CD4-positive, alpha-beta T cell treated with Interleukin-1 beta for 1 hour (primary cell): Measurements from ENCODE around the gene PTK7.
"Not testable (repeated sequence)": the region's sequence is repeated elsewhere in the genome, so short reads cannot be mapped to it uniquely, and the experiment has no call there.

Experiments
- DNase-seq, 2 donors: peaks; one replicate each; pipeline ENCODE4 v3.0.0-alpha.2; 2020 to 2022

PTK7 gene

DNA sequence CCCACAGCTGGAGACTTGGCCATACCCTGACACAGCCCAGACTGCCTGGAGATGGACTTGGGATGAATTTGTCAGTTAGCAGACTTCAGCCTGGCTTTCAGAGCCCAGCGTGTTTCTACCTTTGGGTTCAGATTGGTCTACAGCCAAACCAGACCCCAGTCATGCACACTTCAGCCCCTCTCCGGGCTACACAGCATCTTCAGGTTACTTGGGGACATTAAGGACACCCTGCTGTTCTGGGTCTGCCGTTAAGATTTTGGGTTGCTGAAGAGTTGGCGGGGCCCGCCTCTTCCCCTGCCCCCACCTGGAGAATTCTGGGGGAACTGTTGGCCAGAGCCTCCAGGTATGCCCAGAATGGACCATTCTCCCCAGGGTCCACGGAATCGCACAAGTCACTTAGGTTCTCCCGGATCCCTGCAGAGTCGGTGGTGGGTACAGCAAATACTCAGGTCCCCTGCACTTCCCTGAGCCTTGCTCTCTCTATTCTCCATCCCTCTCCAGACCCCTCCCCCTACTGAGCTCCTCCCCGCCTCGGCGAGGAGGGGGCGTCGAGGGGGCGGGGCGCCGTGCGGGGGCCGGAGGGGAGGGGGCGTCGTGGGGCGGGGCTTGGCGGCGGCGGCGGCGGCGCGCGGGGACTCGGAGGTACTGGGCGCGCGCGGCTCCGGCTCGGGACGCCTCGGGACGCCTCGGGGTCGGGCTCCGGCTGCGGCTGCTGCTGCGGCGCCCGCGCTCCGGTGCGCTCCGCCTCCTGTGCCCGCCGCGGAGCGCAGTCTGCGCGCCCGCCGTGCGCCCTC lies at the start of gene PTK7:
TSS of gene PTK7 (plus strand) at position 645 of the 794 bp plus-strand sequence. CDS start 175 bp downstream, outside the sequence.
- DNase-seq = peak in 1 of 2 donors; percentile 6

DNA sequence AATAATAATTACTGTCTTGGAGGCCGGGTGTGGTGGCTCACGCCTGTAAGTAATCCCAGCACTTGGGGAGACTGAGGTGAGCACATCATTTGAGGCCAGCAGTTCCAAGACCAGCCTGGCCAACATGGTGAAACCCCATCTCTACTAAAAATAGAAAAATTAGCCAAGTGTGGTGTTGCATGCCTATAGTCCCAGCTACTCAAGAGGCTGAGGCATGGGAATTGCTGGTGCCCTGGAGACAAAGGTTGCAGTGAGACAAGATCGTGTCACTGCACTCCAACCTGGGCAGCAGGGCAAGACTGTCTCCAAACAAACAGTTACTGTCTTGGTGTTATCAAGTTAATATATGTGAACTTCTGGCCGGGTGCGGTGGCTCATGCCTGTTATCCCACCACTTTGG lies 49.7 kb upstream of the PTK7 start:
- DNase-seq = no peak

DNA sequence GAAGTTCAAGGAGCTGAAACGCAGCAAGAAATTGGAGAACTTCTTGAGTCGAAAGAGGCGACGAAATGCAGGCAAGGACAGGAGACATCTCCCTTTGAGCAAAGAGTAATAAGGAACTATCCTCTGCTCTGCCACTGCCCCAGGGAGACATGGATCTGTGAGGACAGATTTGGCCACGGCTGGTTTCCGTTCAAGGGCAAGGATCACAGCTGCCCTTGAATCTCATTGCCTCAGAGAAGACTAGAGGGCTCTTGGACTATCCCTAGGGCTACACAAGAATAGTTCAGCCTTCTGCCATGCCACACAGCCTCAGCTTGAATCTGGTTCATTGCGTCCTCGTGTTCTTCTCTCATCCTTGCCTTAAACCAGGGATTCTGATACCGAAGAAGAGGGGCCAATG lies 47.0 kb upstream of the PTK7 start:
- no peak for DNase-seq

GRCh38 chr6:43032326-43032725 lies 43.8 kb upstream of the PTK7 start:
- no peak for DNase-seq

DNA sequence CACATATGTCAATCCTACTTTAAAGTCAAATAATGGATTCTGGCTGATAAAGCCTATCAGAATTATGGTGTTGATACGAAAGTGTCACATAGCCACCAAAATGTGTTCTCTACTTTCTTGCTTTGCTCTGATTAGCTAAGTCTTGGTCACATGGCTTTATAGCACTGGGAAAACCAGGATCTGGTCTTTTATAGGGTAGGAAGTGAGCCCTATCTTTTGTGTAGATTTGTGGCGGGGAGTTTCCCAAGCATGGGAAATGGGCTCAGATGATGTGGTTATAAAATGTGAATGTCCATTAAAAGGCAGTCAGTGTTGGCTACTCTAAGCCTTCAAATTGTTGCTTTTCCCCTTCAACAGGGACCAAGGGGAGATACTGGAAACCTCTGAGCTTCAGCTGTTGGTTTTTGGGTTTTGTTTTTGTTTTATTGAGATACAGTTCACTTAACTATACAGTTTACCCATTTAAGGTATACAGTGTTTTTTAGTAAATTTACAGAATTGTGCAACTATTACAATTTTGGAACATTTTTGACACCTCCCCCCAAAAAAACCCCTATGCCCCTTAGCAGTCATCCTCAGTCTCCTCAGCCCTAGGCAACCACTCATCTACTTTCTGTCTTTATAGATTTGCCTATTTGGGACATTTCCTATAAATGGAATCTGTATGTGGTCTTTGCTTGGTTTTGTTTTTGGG lies 42.5 kb upstream of the PTK7 start:
- DNase-seq = no peak

GRCh38 chr6:43034190-43034525 lies 42.0 kb upstream of the PTK7 start:
- DNase-seq = no peak

GRCh38 chr6:43035495-43036194 lies 40.5 kb upstream of the PTK7 start:
- DNase-seq = no peak

DNA sequence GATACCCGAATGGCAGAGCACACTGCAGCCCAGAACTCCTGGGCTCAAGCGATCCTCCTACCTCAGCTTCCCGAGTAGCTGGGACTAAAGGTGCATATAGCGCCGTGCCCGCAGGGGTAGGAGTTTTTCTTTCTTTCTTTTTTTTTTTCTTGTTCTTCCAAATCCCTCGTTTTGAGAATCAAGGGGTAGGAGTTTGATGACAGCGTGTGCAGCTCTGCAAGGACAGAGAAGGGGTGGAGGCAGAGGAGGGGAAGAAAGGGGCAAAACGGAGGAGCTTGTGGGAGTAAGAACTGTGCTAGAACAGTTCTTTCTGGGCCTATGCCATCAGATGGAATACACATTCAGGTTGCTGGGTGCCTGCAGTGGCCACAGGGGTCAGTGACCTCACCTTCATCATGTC lies 39.4 kb upstream of the PTK7 start:
- no peak for DNase-seq

GRCh38 chr6:43037197-43037596 lies 38.9 kb upstream of the PTK7 start:
- no peak for DNase-seq

DNA sequence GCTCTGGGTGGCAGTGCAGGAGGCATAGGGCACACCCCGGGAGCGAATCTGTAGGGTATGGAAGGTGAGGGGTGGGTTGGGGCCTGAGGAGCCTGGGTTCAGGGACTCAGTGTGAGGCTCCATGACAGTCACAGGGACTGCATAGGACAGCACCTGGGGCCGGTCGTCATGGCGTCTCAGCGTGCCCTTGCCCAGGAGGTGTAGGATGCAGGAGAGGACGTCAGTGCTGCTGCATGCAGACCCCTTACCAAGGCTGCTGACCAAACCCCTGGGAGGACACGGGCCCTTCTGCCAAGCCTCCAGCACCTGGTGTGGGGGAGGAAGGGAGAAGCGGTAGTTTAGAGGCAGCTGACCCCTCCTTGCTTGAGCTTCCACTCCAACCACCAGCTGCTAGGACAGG lies 38.4 kb upstream of the PTK7 start:
- no peak for DNase-seq

DNA sequence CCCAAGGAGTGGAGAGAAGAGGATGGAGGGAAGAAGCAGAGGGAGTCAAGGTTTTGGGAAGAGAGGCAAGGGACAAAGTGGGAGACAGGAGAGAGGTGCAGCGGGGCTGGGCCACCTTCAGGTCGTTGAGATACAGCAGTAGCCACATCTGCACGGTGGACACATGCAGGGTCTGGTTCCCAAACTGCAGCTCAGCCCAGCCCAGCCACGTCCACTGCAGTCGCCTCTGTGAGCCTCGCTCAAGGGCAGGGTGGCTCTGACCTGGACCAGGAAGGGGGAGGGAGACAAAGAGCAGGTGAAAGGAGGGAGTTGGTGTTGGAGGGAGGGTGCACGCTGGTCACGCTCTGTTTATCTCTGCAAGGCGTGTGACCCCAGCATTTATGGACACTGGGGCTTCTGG lies 37.4 kb upstream of the PTK7 start:
- DNase-seq = no peak

GRCh38 chr6:43040542-43041257 lies 35.4 kb upstream of the PTK7 start:
- DNase-seq = no peak

GRCh38 chr6:43041475-43041874 lies 34.6 kb upstream of the PTK7 start:
- not testable (repeated sequence) for DNase-seq

- no peak for DNase-seq
Measured at GRCh38 chr6:43043310-43043709, 32.8 kb upstream of the PTK7 start.

DNA sequence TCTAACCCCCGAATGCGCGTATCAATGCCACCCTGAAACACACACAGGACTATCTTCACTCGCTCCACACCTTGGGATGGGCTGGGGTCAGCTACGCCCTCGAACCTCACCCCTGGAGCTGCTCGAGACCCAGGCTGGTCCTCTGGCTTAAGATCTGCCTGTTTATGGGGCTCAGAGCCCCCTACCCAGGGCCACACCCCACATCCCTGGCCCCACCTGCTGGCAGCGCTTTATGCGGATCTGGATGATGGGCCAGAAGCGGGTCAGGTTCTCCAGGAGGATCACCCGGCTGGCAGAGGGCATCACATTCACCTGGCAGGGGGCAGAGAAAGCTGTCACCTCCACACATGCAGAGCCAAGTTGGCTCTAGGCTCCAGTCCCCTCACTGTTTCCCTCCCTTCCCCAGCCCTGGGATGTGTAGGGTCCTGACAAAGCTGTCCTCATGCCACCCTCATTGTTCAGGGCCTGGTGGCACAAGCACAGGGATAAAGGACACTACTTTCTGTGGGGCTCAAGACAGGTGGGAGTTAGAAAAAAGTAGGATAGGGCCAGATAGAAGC lies 30.7 kb upstream of the PTK7 start:
- no peak for DNase-seq

DNA sequence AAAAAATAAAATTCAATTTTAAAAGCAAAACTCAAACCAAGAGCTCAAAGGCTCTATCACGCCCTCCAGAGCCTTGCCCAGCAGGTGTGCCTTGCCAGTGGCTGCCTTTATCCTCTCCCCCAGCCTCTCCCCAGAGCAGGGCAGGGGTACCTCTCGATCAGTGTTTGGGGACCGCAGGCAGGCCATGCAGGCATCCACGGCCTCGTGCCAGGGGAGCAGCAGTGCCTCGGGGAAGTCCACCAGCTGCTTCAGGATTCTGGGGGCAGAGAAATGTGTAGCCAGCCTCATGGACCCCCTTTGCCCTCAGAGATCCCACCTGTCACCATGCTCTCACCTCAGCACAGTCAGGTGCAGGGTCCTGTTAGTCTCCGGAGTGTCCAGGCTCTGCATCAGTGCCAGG lies 28.1 kb upstream of the PTK7 start:
- no peak for DNase-seq

DNA sequence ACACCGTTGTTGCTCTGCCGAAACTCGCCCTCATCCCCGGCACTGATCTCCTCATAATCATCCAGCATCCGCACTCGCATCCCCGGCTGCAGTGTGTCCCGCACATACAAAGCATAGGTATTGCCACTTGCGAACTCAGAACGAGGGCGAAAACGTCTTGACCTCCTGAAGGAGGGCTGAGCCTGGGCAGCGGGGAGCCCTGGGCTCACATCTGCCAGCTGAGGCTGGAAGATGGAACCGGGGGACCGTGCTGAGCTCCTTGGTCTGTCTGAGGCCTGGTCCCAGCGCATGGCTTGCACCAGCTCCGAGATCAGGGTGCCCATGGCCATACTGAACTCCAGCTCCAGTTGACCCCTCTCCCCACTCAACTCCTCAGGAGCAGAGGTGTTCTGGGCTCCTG lies 25.1 kb upstream of the PTK7 start:
- no peak for DNase-seq

DNA sequence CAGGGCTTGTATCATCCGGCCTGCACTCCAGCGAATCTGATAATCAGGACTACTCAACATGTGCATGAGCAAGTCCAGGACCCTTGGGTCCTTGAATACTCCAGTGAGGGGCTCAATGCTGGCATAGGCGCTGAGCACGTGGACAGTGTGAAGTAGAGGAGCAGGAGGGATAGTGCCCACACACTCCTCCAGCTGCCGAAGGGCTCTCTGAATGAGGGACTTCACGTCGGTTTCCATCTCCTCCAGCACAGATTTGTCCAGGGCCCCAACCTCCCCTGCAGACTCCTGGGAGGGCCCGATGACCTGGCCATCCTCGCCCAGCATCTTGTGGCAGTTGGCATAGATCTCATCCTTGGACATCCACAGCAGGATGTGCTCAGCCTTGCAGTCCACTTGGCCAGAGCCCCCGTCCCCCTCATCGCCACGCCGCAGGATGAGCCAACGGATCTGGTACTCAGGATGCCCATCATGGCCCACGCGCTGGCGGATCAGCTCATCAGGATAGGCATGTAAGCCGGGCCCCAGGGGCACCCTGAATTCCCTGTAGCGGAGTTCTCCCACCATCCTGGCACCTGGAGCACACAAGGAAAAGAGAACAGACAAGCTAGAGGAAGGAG lies 23.8 kb upstream of the PTK7 start:
- no peak for DNase-seq

DNA sequence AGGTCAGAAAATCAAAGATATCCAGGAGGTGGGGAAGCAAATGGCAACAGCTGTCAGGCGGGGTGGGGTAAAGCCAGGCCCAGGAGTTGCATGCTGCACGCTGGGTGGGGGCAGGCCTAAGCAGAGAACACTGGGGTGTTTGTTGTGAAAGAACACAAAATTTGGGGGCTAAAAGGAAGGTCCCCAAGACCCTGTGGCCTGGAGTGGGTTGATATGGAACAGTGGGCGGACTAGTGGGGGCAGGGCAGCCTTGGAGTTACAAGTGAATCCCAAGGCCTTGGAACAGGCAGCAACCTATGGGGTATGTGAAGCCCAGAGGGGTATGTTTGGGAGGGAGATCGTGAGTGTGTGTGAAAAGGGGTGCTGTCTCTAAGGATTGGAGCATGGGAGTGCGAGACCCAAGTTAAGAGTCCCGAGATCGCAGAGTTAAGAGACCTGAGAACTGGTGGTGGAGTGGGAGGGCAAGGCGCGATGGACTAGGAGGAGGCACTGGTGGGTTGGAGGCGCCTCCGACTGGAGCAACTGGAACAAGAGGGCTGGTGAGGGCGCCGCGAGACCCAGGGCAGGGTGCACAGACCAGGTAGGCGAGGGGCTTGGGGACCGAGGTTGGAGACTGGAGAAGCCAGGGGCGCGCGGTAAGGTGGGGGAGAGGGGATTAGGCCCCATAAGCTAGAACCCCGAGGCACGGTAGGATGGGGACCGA lies 23.1 kb upstream of the PTK7 start:
- DNase-seq = peak in 1 of 2 donors; percentile 6

GRCh38 chr6:43053545-43054205 lies 22.4 kb upstream of the PTK7 start, which contains the start of gene CUL7:
CUL7 (minus strand) TSS chr6:43053851; CDS start chr6:43052788, 1,063 bp downstream.
- peak; percentile 88 to 92 for DNase-seq
